Activated B cell treated with CpG ODN at 0.5 μM for 24 hours (primary cell): ENCODE data around the gene ITGA7. TPM values are rescaled to one million over a fixed set of nuclear protein-coding genes. Genes with fewer than 3 reads are reported as not detected.

Source experiments
- ATAC-seq: fragments of 200-7000 bp; cut with Tn5 transposase; one replicate; pipeline ENCODE4 v1.10.0; 2021; ENCODE audit warnings: low read depth, mild to moderate bottlenecking, moderate library complexity
- CTCF ChIA-PET: fragments of 350-600 bp; sonication (Branson Sonifier 250); formaldehyde crosslinking; loops from one replicate; lab custom pipeline; 2021; ENCODE audit warnings: antibody characterized with exemption; lab: Charles Lee
- POLR2A ChIA-PET: fragments of 350-600 bp; sonication (Branson Sonifier 250); formaldehyde crosslinking; loops from one replicate; lab custom pipeline; 2021; ENCODE audit warnings: antibody characterized with exemption; lab: Charles Lee
- DNase-seq: peaks from one replicate; pipeline ENCODE4 v3.0.0; 2022
- H3K27ac Mint-ChIP-seq: one replicate; pipeline ENCODE4 v1.8.0; 2020; ENCODE audit warnings: mixed read lengths
- H3K27me3 Mint-ChIP-seq: one replicate; pipeline ENCODE4 v1.8.0; 2021; ENCODE audit warnings: mixed read lengths
- H3K36me3 Mint-ChIP-seq: one replicate; pipeline ENCODE4 v1.8.0; 2021; ENCODE audit warnings: low read depth, mixed read lengths
- H3K4me1 Mint-ChIP-seq: one replicate; pipeline ENCODE4 v1.8.0; 2021; ENCODE audit warnings: mixed read lengths
- H3K4me3 Mint-ChIP-seq: one replicate; pipeline ENCODE4 v1.8.0; 2020; ENCODE audit warnings: mild to moderate bottlenecking, mixed read lengths
- H3K9me3 Mint-ChIP-seq: one replicate; pipeline ENCODE4 v1.8.0; 2020; ENCODE audit warnings: mixed read lengths
- intact Hi-C: fragments of 100-400 bp; cut with micrococcal nuclease; formaldehyde crosslinking; loops from one replicate; pipeline ENCODE4 v1.15.1; 2024
- total RNA-seq: library from RNA; stranded (reverse); gene quantifications from 2 replicates; pipeline ENCODE4 v1.2.3, GENCODE V29; 2022
- TF ChIP-seq, protein P1 (sequence below): fragments of 200-600 bp; IDR thresholded peaks from one replicate; pipeline ENCODE4 v1.8.0; 2022; ENCODE audit warnings: antibody characterized with exemption, mild to moderate bottlenecking

The ITGA7 gene
- total RNA-seq, 1 donor from 2014 or later, result 1.4 TPM

DNA sequence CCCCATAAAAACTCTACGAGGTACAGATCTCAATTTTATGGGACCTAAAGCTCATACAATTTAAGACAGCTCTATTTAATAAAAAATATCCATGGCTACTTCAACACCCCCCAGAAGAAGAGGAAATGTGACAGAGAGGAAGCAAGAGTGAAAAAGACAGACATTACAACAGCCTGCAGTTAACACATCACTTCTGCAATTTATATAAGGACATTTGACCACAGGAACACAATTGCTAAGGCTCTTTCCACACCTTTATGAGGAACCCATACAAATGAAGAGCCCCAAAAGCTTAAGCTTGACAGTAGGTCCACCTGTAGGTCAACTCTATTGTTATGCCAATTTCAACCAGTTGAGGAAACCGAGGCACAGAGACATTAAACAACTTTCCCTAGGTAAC lies 65.4 kb downstream of the ITGA7 start:
- TF ChIP-seq, protein P1, sequence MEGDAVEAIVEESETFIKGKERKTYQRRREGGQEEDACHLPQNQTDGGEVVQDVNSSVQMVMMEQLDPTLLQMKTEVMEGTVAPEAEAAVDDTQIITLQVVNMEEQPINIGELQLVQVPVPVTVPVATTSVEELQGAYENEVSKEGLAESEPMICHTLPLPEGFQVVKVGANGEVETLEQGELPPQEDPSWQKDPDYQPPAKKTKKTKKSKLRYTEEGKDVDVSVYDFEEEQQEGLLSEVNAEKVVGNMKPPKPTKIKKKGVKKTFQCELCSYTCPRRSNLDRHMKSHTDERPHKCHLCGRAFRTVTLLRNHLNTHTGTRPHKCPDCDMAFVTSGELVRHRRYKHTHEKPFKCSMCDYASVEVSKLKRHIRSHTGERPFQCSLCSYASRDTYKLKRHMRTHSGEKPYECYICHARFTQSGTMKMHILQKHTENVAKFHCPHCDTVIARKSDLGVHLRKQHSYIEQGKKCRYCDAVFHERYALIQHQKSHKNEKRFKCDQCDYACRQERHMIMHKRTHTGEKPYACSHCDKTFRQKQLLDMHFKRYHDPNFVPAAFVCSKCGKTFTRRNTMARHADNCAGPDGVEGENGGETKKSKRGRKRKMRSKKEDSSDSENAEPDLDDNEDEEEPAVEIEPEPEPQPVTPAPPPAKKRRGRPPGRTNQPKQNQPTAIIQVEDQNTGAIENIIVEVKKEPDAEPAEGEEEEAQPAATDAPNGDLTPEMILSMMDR, result no peak
- ChIA-PET CTCF (interaction anchor here (1.1 to 7.0 kb wide), 2 partner anchors 14 to 22 kb away, joined by 3 to 99 read pairs; no protein-coding TSS in a partner anchor), POLR2A (interaction anchor here (0.6 to 1.8 kb wide), 3 partner anchors 32 to 481 kb away, joined by 4 to 14 read pairs (median 5); no protein-coding TSS in a partner anchor)
- H3K27ac Mint-ChIP-seq, result peak overlapping the region; percentile 68
- intact Hi-C loops, result no loop called here
- peak overlapping the region; percentile 55 for H3K4me3 Mint-ChIP-seq
- no peaks in the 10 kb centered on the region for H3K9me3 Mint-ChIP-seq
- peaks cover 40% of the 10 kb centered on the region for H3K4me1 Mint-ChIP-seq
- ATAC-seq, result no peak
- H3K27me3 Mint-ChIP-seq, result peaks cover 4% of the 10 kb centered on the region
- no peaks in the 10 kb centered on the region for H3K36me3 Mint-ChIP-seq
- no peak for DNase-seq

DNA sequence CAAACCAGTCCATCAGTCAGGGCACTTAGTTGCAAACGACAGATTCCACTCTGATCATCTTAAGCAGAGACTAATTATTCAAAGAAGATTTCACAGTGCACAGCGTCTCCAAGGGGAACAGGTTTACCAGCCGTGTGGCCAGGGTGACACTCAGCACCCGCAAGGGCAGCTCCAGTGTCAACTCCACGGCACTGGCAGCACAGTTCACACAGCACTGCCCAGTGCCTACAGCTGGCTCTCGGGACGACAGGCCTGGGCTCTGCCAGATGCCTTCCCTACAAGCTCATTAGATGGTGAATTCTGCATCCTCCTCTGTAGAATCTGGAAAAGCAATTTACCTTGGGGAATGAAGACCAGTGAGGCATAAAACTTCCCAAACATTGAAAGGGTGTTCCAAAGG lies 66.1 kb downstream of the ITGA7 start:
- H3K27ac Mint-ChIP-seq, result peak overlapping the region; percentile 68
- POLR2A ChIA-PET, result interaction anchor here (0.6 to 1.8 kb wide), 3 partner anchors 32 to 481 kb away, joined by 4 to 14 read pairs (median 5); no protein-coding TSS in a partner anchor
- DNase-seq (no peak), ATAC-seq (no peak)
- TF ChIP-seq, protein P1, result no peak
- peaks cover 37% of the 10 kb centered on the region for H3K4me1 Mint-ChIP-seq
- H3K36me3 Mint-ChIP-seq, result no peaks in the 10 kb centered on the region
- CTCF ChIA-PET, result interaction anchor here (1.1 to 7.0 kb wide), 2 partner anchors 15 to 21 kb away, joined by 3 to 99 read pairs; no protein-coding TSS in a partner anchor
- H3K27me3 Mint-ChIP-seq, result peaks cover 6% of the 10 kb centered on the region
- no peaks in the 10 kb centered on the region for H3K9me3 Mint-ChIP-seq
- intact Hi-C loops, result no loop called here
- H3K4me3 Mint-ChIP-seq, result no peak overlapping the region

DNA sequence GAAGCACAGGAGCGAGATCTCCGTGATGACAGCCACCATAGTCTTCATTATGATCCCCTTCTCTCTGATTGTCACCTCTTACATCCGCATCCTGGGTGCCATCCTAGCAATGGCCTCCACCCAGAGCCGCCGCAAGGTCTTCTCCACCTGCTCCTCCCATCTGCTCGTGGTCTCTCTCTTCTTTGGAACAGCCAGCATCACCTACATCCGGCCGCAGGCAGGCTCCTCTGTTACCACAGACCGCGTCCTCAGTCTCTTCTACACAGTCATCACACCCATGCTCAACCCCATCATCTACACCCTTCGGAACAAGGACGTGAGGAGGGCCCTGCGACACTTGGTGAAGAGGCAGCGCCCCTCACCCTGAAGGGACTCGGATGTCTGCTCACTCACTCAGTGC lies 70.2 kb downstream of the ITGA7 start:
- H3K27ac Mint-ChIP-seq, result no peak overlapping the region
- DNase-seq (no peak), ATAC-seq (no peak)
- intact Hi-C loops, result no loop called here
- peaks cover 14% of the 10 kb centered on the region for H3K27me3 Mint-ChIP-seq
- TF ChIP-seq, protein P1, result no peak
- ChIA-PET POLR2A (no interaction called here), CTCF (interaction anchor here (1.4 kb wide), 1 partner anchor 19 kb away, joined by 5 read pairs; no protein-coding TSS in a partner anchor)
- H3K4me1 Mint-ChIP-seq, result peaks cover 15% of the 10 kb centered on the region
- no peaks in the 10 kb centered on the region for H3K9me3 Mint-ChIP-seq
- H3K36me3 Mint-ChIP-seq, result no peaks in the 10 kb centered on the region
- no peak overlapping the region for H3K4me3 Mint-ChIP-seq

DNA sequence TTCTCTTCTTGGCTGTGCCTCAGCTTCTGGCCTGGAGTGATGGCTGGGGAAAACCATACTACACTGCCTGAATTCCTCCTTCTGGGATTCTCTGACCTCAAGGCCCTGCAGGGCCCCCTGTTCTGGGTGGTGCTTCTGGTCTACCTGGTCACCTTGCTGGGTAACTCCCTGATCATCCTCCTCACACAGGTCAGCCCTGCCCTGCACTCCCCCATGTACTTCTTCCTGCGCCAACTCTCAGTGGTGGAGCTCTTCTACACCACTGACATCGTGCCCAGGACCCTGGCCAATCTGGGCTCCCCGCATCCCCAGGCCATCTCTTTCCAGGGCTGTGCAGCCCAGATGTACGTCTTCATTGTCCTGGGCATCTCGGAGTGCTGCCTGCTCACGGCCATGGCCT lies 70.9 kb downstream of the ITGA7 start, which contains the start of gene OR10P1:
TSS of gene OR10P1 (plus strand) at position 40 of the 400 bp plus-strand sequence. CDS start at position 40, 0 bp downstream.
- no peak within 1 kb of the TSS for H3K4me3 Mint-ChIP-seq
- ATAC-seq, result no peak
- ChIA-PET POLR2A (no interaction called here), CTCF (no interaction called here)
- no peaks in the 10 kb centered on the region for H3K9me3 Mint-ChIP-seq
- TF ChIP-seq, protein P1, result no peak
- peaks cover 9% of the 10 kb centered on the region for H3K4me1 Mint-ChIP-seq
- H3K36me3 Mint-ChIP-seq, result no peaks in the 10 kb centered on the region
- DNase-seq, result no peak
- H3K27me3 Mint-ChIP-seq, result peaks cover 14% of the 10 kb centered on the region
- intact Hi-C loops, result no loop called here
- no peak within 1 kb of the TSS for H3K27ac Mint-ChIP-seq

DNA sequence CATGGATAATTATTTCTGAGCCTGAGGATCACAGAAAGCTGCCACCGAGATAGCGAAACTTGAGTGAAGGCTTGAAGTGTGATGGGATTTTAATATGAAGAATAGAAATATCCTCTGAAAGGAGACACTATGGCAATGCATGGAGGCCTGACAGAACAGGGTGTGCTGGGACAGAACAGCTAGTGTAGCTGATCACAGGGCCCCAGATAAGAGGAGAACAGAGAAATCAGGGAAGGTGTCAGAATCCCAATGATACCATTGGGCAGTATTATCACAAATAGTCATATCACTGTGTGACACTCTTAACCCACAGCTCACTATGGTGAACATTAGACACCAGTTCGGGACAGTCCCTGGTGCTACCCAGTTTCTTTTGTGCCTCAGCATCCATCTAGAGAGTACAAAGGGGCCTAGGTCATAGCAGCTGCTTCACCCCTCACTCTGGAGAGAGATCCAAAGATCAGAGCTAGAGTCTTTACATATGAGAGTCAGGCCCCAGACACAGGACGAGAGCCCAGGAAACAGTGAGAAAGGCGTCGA lies 71.5 kb downstream of the ITGA7 start:
- TF ChIP-seq, protein P1, result no peak
- CTCF ChIA-PET, result no interaction called here
- POLR2A ChIA-PET, result no interaction called here
- DNase-seq, result no peak
- Mint-ChIP-seq H3K4me3 (no peak overlapping the region), H3K9me3 (no peaks in the 10 kb centered on the region), H3K4me1 (peaks cover 2% of the 10 kb centered on the region), H3K27ac (no peak overlapping the region), H3K27me3 (peaks cover 14% of the 10 kb centered on the region), H3K36me3 (no peaks in the 10 kb centered on the region)
- intact Hi-C loops, result no loop called here
- ATAC-seq, result no peak

Other genes with a start within 250 kb of the ITGA7 start
- not detected in 2 replicates for gene OR6C70, start 237.8 kb downstream of the ITGA7 start, total RNA-seq
- not detected in 2 replicates for gene OR6C68, start 215.5 kb downstream of the ITGA7 start, total RNA-seq
- gene OR6C4, start 158.3 kb downstream of the ITGA7 start, total RNA-seq, result not detected in 2 replicates
- gene OR2AP1, start 135.4 kb downstream of the ITGA7 start, total RNA-seq, result 0.32 TPM in 1 of 2 replicates, not detected in the other
- gene OR10P1, start 71.0 kb downstream of the ITGA7 start, total RNA-seq, result not detected in 2 replicates
- 91.0 and 104 TPM in 2 replicates for gene BLOC1S1, start 8.1 kb upstream of the ITGA7 start, total RNA-seq
- 10.3 and 16.5 TPM in 2 replicates for gene RDH5, start 12.5 kb upstream of the ITGA7 start, total RNA-seq
- 104 and 111 TPM in 2 replicates for gene CD63, start 21.1 kb upstream of the ITGA7 start, total RNA-seq
- 5.2 and 6.4 TPM in 2 replicates for gene GDF11, start 35.2 kb upstream of the ITGA7 start, total RNA-seq
- 53.6 and 58.7 TPM in 2 replicates for gene SARNP, start 109.8 kb upstream of the ITGA7 start, total RNA-seq
- 68.0 and 70.9 TPM in 2 replicates for gene ORMDL2, start 110.1 kb upstream of the ITGA7 start, total RNA-seq
- gene DNAJC14, start 121.7 kb upstream of the ITGA7 start, total RNA-seq, result 34.2 and 37.4 TPM in 2 replicates
- 0.31 TPM in 1 of 2 replicates, not detected in the other for gene MMP19, start 135.0 kb upstream of the ITGA7 start, total RNA-seq
- 39.6 and 41.7 TPM in 2 replicates for gene PYM1, start 220.0 kb upstream of the ITGA7 start, total RNA-seq
- gene DGKA, start 223.3 kb upstream of the ITGA7 start, total RNA-seq, result 86.8 and 95.9 TPM in 2 replicates